H1 (cell line): ENCODE measurements around the gene SLC38A7. TPM values are rescaled to one million over a fixed set of nuclear protein-coding genes. Genes with fewer than 3 reads are reported as not detected.

Experiments used
- CTCF ChIA-PET: fragments of 300-600 bp; sonication (Branson Sonifier 250); formaldehyde crosslinking; loops from one replicate; lab custom pipeline; 2021; ENCODE audit not compliant: partially characterized antibody; lab: Charles Lee
- POLR2A ChIA-PET: fragments of 300-600 bp; sonication (Branson Sonifier 250); formaldehyde crosslinking; loops from one replicate; lab custom pipeline; 2021; ENCODE audit warnings: inconsistent platforms; ENCODE audit not compliant: partially characterized antibody; lab: Charles Lee
- DNase-seq, 2 experiments: peaks; one replicate each; pipeline versions ENCODE4 v3.0.0 to v3.0.0-alpha.2; 2010 to 2022; ENCODE audit warnings: low spot score in 2 of 2, low read depth in 1 of 2, mixed read lengths in 1 of 2
- FAIRE-seq: peaks from 2 replicates; lab custom pipeline; 2011; peaks lifted over from hg19 to GRCh38; lab: Jason Lieb, UNC
- H2AFZ ChIP-seq: 2 replicates; pipeline ENCODE4 v1.8.1; 2012; ENCODE audit warnings: low read length, inconsistent platforms
- H2AK5ac ChIP-seq: 2 replicates; pipeline ENCODE4 v1.6.1; 2013; ENCODE audit warnings: low read depth, low read length
- H2BK120ac ChIP-seq: replicated peaks from 2 replicates; pipeline ENCODE3; 2013; ENCODE audit warnings: low read depth, low read length, inconsistent platforms
- H2BK12ac ChIP-seq: 2 replicates; pipeline ENCODE4 v1.6.1; 2013; ENCODE audit warnings: low read depth, low read length
- H2BK15ac ChIP-seq: 2 replicates; pipeline ENCODE4 v1.6.1; 2013; ENCODE audit warnings: low read length
- H2BK20ac ChIP-seq: 2 replicates; pipeline ENCODE4 v1.6.1; 2013; ENCODE audit warnings: low read length
- H2BK5ac ChIP-seq: 2 replicates; pipeline ENCODE4 v1.6.1; 2013; ENCODE audit warnings: low read depth, low read length
- H3K14ac ChIP-seq: 2 replicates; pipeline ENCODE4 v1.6.1; 2013; ENCODE audit warnings: inconsistent platforms; ENCODE audit not compliant: insufficient read length
- H3K18ac ChIP-seq: 2 replicates; pipeline ENCODE4 v1.6.1; 2013; ENCODE audit warnings: low read length; ENCODE audit errors: extremely low read depth
- H3K23ac ChIP-seq: 2 replicates; pipeline ENCODE4 v1.6.1; 2013; ENCODE audit warnings: inconsistent platforms; ENCODE audit not compliant: insufficient read length
- H3K23me2 ChIP-seq: 2 replicates; pipeline ENCODE4 v1.6.1; 2013; ENCODE audit warnings: low read depth, low read length
- H3K27ac ChIP-seq: 2 replicates; pipeline ENCODE4 v1.6.1; 2011; ENCODE audit warnings: low read depth, low read length, inconsistent platforms
- H3K27me3 ChIP-seq, 4 experiments: replicated peaks in 1 of 4; 1 replicate in 1 of 4; 2 replicates in 3 of 4; pipeline versions ENCODE4 v1.6.1 to v1.8.1; 2011 to 2013; ENCODE audit warnings: low read length in 3 of 4, mild to moderate bottlenecking in 3 of 4, inconsistent platforms in 2 of 4, mixed read lengths in 2 of 4, moderate library complexity in 1 of 4; ENCODE audit not compliant: control insufficient read depth in 3 of 4, insufficient read depth in 3 of 4; ENCODE audit errors: extremely low read depth in 1 of 4
- H3K36me3 ChIP-seq, 4 experiments: 2 replicates each; pipeline versions ENCODE4 v1.6.1 to v1.8.1; 2011 to 2013; ENCODE audit warnings: mild to moderate bottlenecking in 4 of 4, low read length in 3 of 4, moderate library complexity in 2 of 4, control low read depth in 1 of 4, inconsistent platforms in 1 of 4; ENCODE audit not compliant: insufficient read depth in 4 of 4, control insufficient read depth in 2 of 4
- H3K4ac ChIP-seq: replicated peaks from 2 replicates; pipeline ENCODE3; 2013; ENCODE audit warnings: low read length, low read depth, mixed read lengths, inconsistent platforms; ENCODE audit not compliant: insufficient read length
- H3K4me1 ChIP-seq, 4 experiments: replicated peaks in 1 of 4; 1 replicate in 1 of 4; 2 replicates in 3 of 4; pipeline versions ENCODE4 v1.6.1 to v1.8.1; 2011 to 2013; ENCODE audit warnings: low read length in 3 of 4, inconsistent platforms in 2 of 4, mixed read lengths in 1 of 4; ENCODE audit not compliant: insufficient read depth in 4 of 4, control insufficient read depth in 3 of 4
- H3K4me2 ChIP-seq, 2 experiments: 2 replicates each; pipeline versions ENCODE4 v1.6.1 to v1.8.1; 2011 to 2013; ENCODE audit warnings: low read depth in 2 of 2, low read length in 2 of 2, control low read depth in 1 of 2, inconsistent platforms in 1 of 2, mild to moderate bottlenecking in 1 of 2; ENCODE audit not compliant: insufficient read depth in 1 of 2
- H3K4me3 ChIP-seq, 4 experiments: fragments of 200-600, 300-600 bp in 1 of 4; sonication (generic), shearing (Covaris generic), sonication (Bioruptor Twin) in 1 of 4; 2 replicates each; pipeline versions ENCODE4 v1.5.1 to v1.8.1; 2011 to 2016; ENCODE audit warnings: low read length in 4 of 4, low read depth in 3 of 4, control low read depth in 2 of 4, inconsistent platforms in 2 of 4, mild to moderate bottlenecking in 2 of 4, mixed read lengths in 1 of 4, moderate library complexity in 1 of 4; ENCODE audit not compliant: insufficient read depth in 2 of 4; ENCODE audit errors: extremely low read depth in 1 of 4
- H3K56ac ChIP-seq: replicated peaks from 2 replicates; pipeline ENCODE3; 2013; ENCODE audit warnings: low read depth, mild to moderate bottlenecking, mixed read lengths, low read length, inconsistent platforms; ENCODE audit not compliant: insufficient read length
- H3K79me1 ChIP-seq: 2 replicates; pipeline ENCODE4 v1.6.1; 2013; ENCODE audit warnings: low read depth, low read length, control low read depth
- H3K79me2 ChIP-seq, 2 experiments: 2 replicates each; pipeline versions ENCODE4 v1.6.1 to v1.8.1; 2012 to 2013; ENCODE audit warnings: low read length in 2 of 2, mild to moderate bottlenecking in 2 of 2, inconsistent platforms in 1 of 2; ENCODE audit not compliant: insufficient read depth in 2 of 2, control insufficient read depth in 1 of 2
- H3K9ac ChIP-seq, 4 experiments: replicated peaks in 1 of 4; 1 replicate in 1 of 4; 2 replicates in 3 of 4; pipeline versions ENCODE4 v1.6.1 to v1.8.1; 2011 to 2013; ENCODE audit warnings: low read depth in 3 of 4, low read length in 3 of 4, control low read depth in 2 of 4, mild to moderate bottlenecking in 2 of 4, moderate library complexity in 2 of 4, inconsistent platforms in 1 of 4; ENCODE audit errors: extremely low read depth in 1 of 4
- H3K9me3 ChIP-seq, 2 experiments: 2 replicates each; pipeline versions ENCODE4 v1.6.1 to v1.8.1; 2012 to 2013; ENCODE audit warnings: mild to moderate bottlenecking in 2 of 2, moderate library complexity in 2 of 2, control low read depth in 1 of 2, inconsistent platforms in 1 of 2, low read depth in 1 of 2, low read length in 1 of 2, mixed read lengths in 1 of 2; ENCODE audit not compliant: insufficient read depth in 2 of 2
- H4K20me1 ChIP-seq, 2 experiments: replicated peaks in 1 of 2; 2 replicates each; pipeline versions ENCODE3 to v1.8.1; 2011 to 2013; ENCODE audit warnings: inconsistent platforms in 2 of 2, low read length in 2 of 2, mild to moderate bottlenecking in 1 of 2; ENCODE audit not compliant: insufficient read depth in 2 of 2, control insufficient read depth in 1 of 2
- H4K5ac ChIP-seq: 2 replicates; pipeline ENCODE4 v1.6.1; 2013; ENCODE audit warnings: low read length, low read depth, mixed read lengths, inconsistent platforms; ENCODE audit not compliant: insufficient read length
- H4K8ac ChIP-seq: 2 replicates; pipeline ENCODE4 v1.8.0; 2013; ENCODE audit warnings: mild to moderate bottlenecking, moderate library complexity, low read length, inconsistent platforms; ENCODE audit not compliant: insufficient read depth; ENCODE audit errors: extremely low read depth
- H4K91ac ChIP-seq: replicated peaks from 2 replicates; pipeline ENCODE3; 2013; ENCODE audit warnings: low read length, mixed read lengths, inconsistent platforms; ENCODE audit not compliant: insufficient read length
- ASH2L ChIP-seq: fragments of 200-600, 300-600 bp; sonication (generic); IDR thresholded peaks from one replicate; pipeline ENCODE4 v1.7.1; 2017; ENCODE audit warnings: low read length
- CBX5 ChIP-seq: fragments of 300-800, 300-1000 bp; sonication (generic); IDR thresholded peaks from 2 replicates; pipeline ENCODE4 v1.7.1; 2016; ENCODE audit warnings: antibody characterized with exemption, low read length, low read depth
- CBX8 ChIP-seq: fragments of 300-800, 300-1000 bp; sonication (generic); IDR thresholded peaks from 2 replicates; pipeline ENCODE4 v1.7.1; 2016; ENCODE audit warnings: low read depth, low read length, borderline replicate concordance
- EP300 ChIP-seq, 2 experiments: IDR thresholded peaks; 1 replicate in 1 of 2; 2 replicates in 1 of 2; pipeline ENCODE4 v1.6.1; 2011 to 2012; ENCODE audit warnings: low read depth in 2 of 2, low read length in 2 of 2, mild to moderate bottlenecking in 2 of 2, borderline replicate concordance in 1 of 2, inconsistent platforms in 1 of 2, moderate library complexity in 1 of 2
- EZH2 ChIP-seq: fragments of 200-600 bp; sonication (generic); IDR thresholded peaks from 2 replicates; pipeline ENCODE4 v1.7.1; 2012; ENCODE audit warnings: low read depth, mild to moderate bottlenecking, moderate library complexity, low read length, inconsistent platforms; ENCODE audit not compliant: severe bottlenecking
- GTF2F1 ChIP-seq: IDR thresholded peaks from 2 replicates; pipeline ENCODE4 v1.6.1; 2012; ENCODE audit warnings: low read depth, low read length, improper control_type of control experiment, borderline replicate concordance
- HDAC6 ChIP-seq: IDR thresholded peaks from one replicate; pipeline ENCODE4 v1.7.1; 2012; ENCODE audit warnings: low read depth, mild to moderate bottlenecking, inconsistent platforms, low read length, moderate library complexity
- KDM1A ChIP-seq: fragments of 200-600, 300-600 bp; sonication (generic); IDR thresholded peaks from 2 replicates; pipeline ENCODE4 v1.7.1; 2016; ENCODE audit warnings: mild to moderate bottlenecking, low read length, borderline replicate concordance
- KDM5A ChIP-seq: fragments of 200-600 bp; IDR thresholded peaks from 2 replicates; pipeline ENCODE4 v1.7.1; 2012; ENCODE audit warnings: mild to moderate bottlenecking, low read length, inconsistent platforms, mixed read lengths
- POU5F1 ChIP-seq: IDR thresholded peaks from 2 replicates; pipeline ENCODE4 v1.6.1; 2011; ENCODE audit warnings: low read depth, mild to moderate bottlenecking, low read length, moderate library complexity
- RNF2 ChIP-seq: fragments of 200-900, 300-1000 bp; sonication (generic); IDR thresholded peaks from 2 replicates; pipeline ENCODE4 v1.7.1; 2016; ENCODE audit warnings: borderline replicate concordance, low read depth, mild to moderate bottlenecking, antibody characterized with exemption, low read length; ENCODE audit not compliant: poor library complexity, severe bottlenecking; ENCODE audit errors: missing control alignments
- TCF12 ChIP-seq: IDR thresholded peaks from 2 replicates; pipeline ENCODE4 v1.6.1; 2011; ENCODE audit warnings: low read depth, mild to moderate bottlenecking, low read length
- WGBS, 2 experiments: shearing (Covaris generic) in 1 of 2; methylation state at CpG; one replicate each; pipeline versions ENCODE4 v1.1.6 to v1.1.7; 2013 to 2015; ENCODE audit warnings: low lambda C conversion rate in 2 of 2, mixed read lengths in 2 of 2, inconsistent platforms in 1 of 2, low coverage in 1 of 2, missing lambda C conversion rate in 1 of 2; ENCODE audit not compliant: insufficient replicate concordance in 2 of 2, insufficient coverage in 1 of 2, insufficient read length in 1 of 2; ENCODE audit errors: extremely low coverage in 1 of 2, missing lambda C conversion rate in 1 of 2; 5-methylcytosine and 5-hydroxymethylcytosine counted together
- polyA plus RNA-seq, 7 experiments: library from polyadenylated mRNA; depleted of rRNA in 3 of 7; stranded (reverse) in 5 of 7; unstranded in 2 of 7; fragments of >200 nt in 5 of 7; fragments of 200-250 nt in 2 of 7; gene quantifications; 1 replicate in 5 of 7; 2 replicates in 1 of 7; 4 replicates in 1 of 7; pipeline versions ENCODE4 v1.2.1 to v1.2.3, GENCODE V29; 2011 to 2013; ENCODE audit warnings: missing spikeins in 2 of 7, mixed read lengths in 2 of 7
- total RNA-seq: library from RNA; stranded (reverse); fragmentation: NEBNext Ultra II Directional; extraction: Animal tissue kit (Norgen Biotek cat#: 25700); gene quantifications from 2 replicates; pipeline ENCODE4 v1.2.1, GENCODE V29; 2021
- TF ChIP-seq, protein P1 (sequence below): IDR thresholded peaks from 2 replicates; pipeline ENCODE4 v1.6.1; 2011; ENCODE audit warnings: low read depth, mild to moderate bottlenecking, low read length; ENCODE audit not compliant: insufficient read depth

The SLC38A7 gene
- total and polyA plus RNA-seq, 2 of the 8 experiments (the other 6 are each of a cell fraction or from before 2014, with no cell fraction given) = 26.7 to 28.0 TPM

DNA sequence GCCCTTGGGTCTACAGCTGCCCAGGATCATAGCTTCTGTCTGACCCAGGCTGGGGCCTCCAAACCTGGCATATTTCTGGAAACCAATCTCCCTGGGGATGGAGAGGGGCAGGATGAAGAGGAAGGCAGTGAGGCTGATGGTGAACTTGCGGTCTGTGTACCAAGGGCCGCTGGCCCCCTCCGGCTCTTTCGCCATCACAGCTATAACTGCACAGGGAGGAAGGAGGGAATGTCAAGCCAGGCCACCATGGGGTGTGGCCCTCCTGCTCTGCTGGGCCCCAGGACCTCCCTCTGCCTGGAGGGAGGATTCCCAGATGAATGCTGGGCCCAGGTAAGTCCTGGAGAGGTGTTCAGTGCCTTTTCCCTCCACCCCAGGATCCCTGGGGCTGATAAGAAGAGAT lies 6.3 kb downstream of the SLC38A7 start:
- no peak overlapping the region for H4K91ac ChIP-seq
- no peak overlapping the region for H3K14ac ChIP-seq
- H3K56ac ChIP-seq = no peak overlapping the region
- peaks cover 2% of the 10 kb centered on the region; the same call in 1 of the 2 replicates for H3K23me2 ChIP-seq
- H3K27me3 ChIP-seq = no peaks in the 10 kb centered on the region
- no peaks in the 10 kb centered on the region; a peak in 1 of 4 replicates for H3K79me2 ChIP-seq
- CTCF ChIA-PET = interaction anchor here (1.1 to 2.1 kb wide), 2 partner anchors 10 to 78 kb away, joined by 3 to 6 read pairs; no protein-coding TSS in a partner anchor
- no peak overlapping the region for H2BK15ac ChIP-seq
- H4K8ac ChIP-seq = no peak overlapping the region
- H3K4ac ChIP-seq = no peak overlapping the region
- H3K23ac ChIP-seq = no peak overlapping the region
- no peak overlapping the region for H2AFZ ChIP-seq
- H2AK5ac ChIP-seq = no peak overlapping the region
- peaks cover 0 to 9% of the 10 kb centered on the region in 2 experiments for H4K20me1 ChIP-seq
- H2BK20ac ChIP-seq = no peak overlapping the region
- no peak overlapping the region for H2BK120ac ChIP-seq
- H3K9ac ChIP-seq = no peak overlapping the region
- H2BK5ac ChIP-seq = no peak overlapping the region
- H3K18ac ChIP-seq = no peak overlapping the region
- no peaks in the 10 kb centered on the region for H3K9me3 ChIP-seq
- H3K36me3 ChIP-seq = peaks cover 2 to 22% (median 8%) of the 10 kb centered on the region in 4 experiments; a peak in 4 of 8 replicates
- DNase-seq (no peak), FAIRE-seq (no peak)
- 100% methylated on average over 4 of the region's 4 CpGs; no CpG with 5 or more reads in 1 of the 2 experiments for WGBS, 2 experiments
- POLR2A ChIA-PET = interaction anchor here (0.9 to 1.3 kb wide), 2 partner anchors 30 to 69 kb away, joined by 4 read pairs; no protein-coding TSS in a partner anchor
- H3K4me3 ChIP-seq = no peak overlapping the region
- no peaks in the 10 kb centered on the region for H3K4me1 ChIP-seq
- H3K4me2 ChIP-seq = no peak overlapping the region
- no peak overlapping the region for H4K5ac ChIP-seq
- H2BK12ac ChIP-seq = no peak overlapping the region
- H3K79me1 ChIP-seq = peaks cover 2% of the 10 kb centered on the region; the same call in 1 of the 2 replicates
- H3K27ac ChIP-seq = no peak overlapping the region
- TF ChIP-seq CBX8 (no peak), TCF12 (no peak), POU5F1 (no peak), KDM5A (no peak), GTF2F1 (no peak), ASH2L (no peak), HDAC6 (no peak), EZH2 (no peak), EP300 (IDR thresholded peaks at IDR 0.05; ENCODE audit: borderline replicate concordance in 1 of 2, low read depth in 2 of 2, low read length in 2 of 2) (no peak), CBX5 (no peak), KDM1A (no peak), RNF2 (no peak)
- TF ChIP-seq, protein P1, sequence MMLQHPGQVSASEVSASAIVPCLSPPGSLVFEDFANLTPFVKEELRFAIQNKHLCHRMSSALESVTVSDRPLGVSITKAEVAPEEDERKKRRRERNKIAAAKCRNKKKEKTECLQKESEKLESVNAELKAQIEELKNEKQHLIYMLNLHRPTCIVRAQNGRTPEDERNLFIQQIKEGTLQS = no peak
